ENCODE measurements around the gene PSMG1.

DNA sequence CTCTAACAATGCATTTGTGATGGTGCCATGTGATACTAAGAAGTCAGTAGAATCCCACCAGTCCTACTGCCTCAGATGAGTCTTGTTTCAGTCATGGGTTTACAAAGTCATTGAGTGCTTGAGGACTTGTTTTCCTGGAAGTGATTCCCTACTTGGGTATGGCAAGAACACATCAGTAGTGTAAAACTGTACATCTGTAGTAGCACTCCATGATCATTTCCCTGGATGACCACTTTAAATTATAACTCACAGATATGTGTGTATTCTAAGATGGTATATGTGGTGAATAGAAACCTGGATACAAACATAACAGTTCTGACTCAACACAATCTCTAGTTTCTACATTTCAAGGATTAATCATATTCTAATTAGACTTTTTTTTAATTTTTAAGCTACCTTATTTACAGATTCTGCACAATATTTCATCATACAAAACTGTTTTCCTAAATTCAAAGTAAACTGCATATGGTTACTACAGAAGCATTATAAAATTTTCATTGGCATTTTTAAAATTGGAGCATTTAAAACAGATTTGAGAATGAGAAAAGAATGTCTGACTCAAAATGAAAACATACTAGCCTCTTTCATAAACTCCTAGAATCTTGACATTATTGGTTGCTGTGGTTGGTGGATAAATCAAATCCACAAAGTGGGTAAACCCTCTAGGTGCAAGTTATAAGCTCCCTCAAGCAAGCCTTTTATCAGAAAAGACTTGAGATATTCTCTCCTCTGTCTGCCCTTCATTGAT is 6.8 kb upstream of the PSMG1 start:
- TF ChIP-seq CTCF (IDR thresholded peaks at IDR 0.05 in 2 of 3, conservative IDR thresholded peaks at IDR 0.05 in 1 of 3; ENCODE audit: control insufficient read depth in 2 of 3, extremely low read depth in 1 of 3, insufficient read depth in 1 of 3, low read depth in 3 of 3, low read length in 3 of 3) (no peak), SMARCA5 (IDR thresholded peaks at IDR 0.05) (no peak), USF2 (IDR thresholded peaks at IDR 0.05; ENCODE audit: borderline replicate concordance, low read depth, low read length) (no peak), CREB1 (IDR thresholded peaks at IDR 0.05; ENCODE audit: low read depth) (no peak), ZNF24 (IDR thresholded peaks at IDR 0.05) (no peak), FOXM1 (IDR thresholded peaks at IDR 0.05; ENCODE audit: low read depth, low read length) (no peak), TCF7 (IDR thresholded peaks at IDR 0.05; ENCODE audit: borderline replicate concordance) (no peak), TCF12 (IDR thresholded peaks at IDR 0.05; ENCODE audit: low read depth, low read length) (no peak), CHD2 (IDR thresholded peaks at IDR 0.05; ENCODE audit: borderline replicate concordance, low read depth, low read length) (no peak), REST (IDR thresholded peaks at IDR 0.05; ENCODE audit: low read depth, low read length) (no peak), ETV6 (conservative IDR thresholded peaks at IDR 0.05 in 1 of 2, IDR thresholded peaks at IDR 0.05 in 1 of 2; ENCODE audit: borderline replicate concordance in 1 of 2, low read depth in 1 of 2) (no peak)
- TF ChIP-seq, protein P1, sequence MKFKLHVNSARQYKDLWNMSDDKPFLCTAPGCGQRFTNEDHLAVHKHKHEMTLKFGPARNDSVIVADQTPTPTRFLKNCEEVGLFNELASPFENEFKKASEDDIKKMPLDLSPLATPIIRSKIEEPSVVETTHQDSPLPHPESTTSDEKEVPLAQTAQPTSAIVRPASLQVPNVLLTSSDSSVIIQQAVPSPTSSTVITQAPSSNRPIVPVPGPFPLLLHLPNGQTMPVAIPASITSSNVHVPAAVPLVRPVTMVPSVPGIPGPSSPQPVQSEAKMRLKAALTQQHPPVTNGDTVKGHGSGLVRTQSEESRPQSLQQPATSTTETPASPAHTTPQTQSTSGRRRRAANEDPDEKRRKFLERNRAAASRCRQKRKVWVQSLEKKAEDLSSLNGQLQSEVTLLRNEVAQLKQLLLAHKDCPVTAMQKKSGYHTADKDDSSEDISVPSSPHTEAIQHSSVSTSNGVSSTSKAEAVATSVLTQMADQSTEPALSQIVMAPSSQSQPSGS (IDR thresholded peaks at IDR 0.05; ENCODE audit: low read length) = no peak

Measured in GM12878 (cell line).